Measurements from ENCODE around the gene NRCAM.

Gene NRCAM

GRCh38 chr7:108135446-108136190 lies 320.6 kb downstream of the NRCAM start:
- DNase-seq (ENCODE audit: low spot score) = no peak

GRCh38 chr7:108134486-108134885 lies 321.8 kb downstream of the NRCAM start:
- no peak for DNase-seq (ENCODE audit: low spot score)

GRCh38 chr7:108132551-108133265 lies 323.5 kb downstream of the NRCAM start:
- peak; percentile 53 for DNase-seq (ENCODE audit: low spot score)

- DNase-seq (ENCODE audit: low spot score) = no peak
These were observed 326.0 kb downstream of the NRCAM start, which contains the start of gene LAMB4 for GRCh38 chr7:108130261-108130660. Gene LAMB4 (minus strand): TSS chr7:108130361. CDS start chr7:108123164, 7,197 bp downstream.

GRCh38 chr7:108129018-108129965 lies 326.9 kb downstream of the NRCAM start:
- no peak for DNase-seq (ENCODE audit: low spot score)

GRCh38 chr7:108128514-108128913 lies 327.7 kb downstream of the NRCAM start:
- DNase-seq (ENCODE audit: low spot score) = no peak

- no peak for DNase-seq (ENCODE audit: low spot score)
These were observed 328.8 kb downstream of the NRCAM start for GRCh38 chr7:108127461-108127860.

- no peak for DNase-seq (ENCODE audit: low spot score)
These were observed 331.4 kb downstream of the NRCAM start for GRCh38 chr7:108124820-108125219.

GRCh38 chr7:108122181-108122580 lies 334.1 kb downstream of the NRCAM start:
- DNase-seq (ENCODE audit: low spot score) = no peak

- no peak for DNase-seq (ENCODE audit: low spot score)
These were observed 335.3 kb downstream of the NRCAM start for GRCh38 chr7:108120933-108121332.

GRCh38 chr7:108120196-108120595 lies 336.0 kb downstream of the NRCAM start:
- no peak for DNase-seq (ENCODE audit: low spot score)

GRCh38 chr7:108118959-108119358 lies 337.3 kb downstream of the NRCAM start:
- DNase-seq (ENCODE audit: low spot score) = peak; percentile 26

- peak; percentile 31 for DNase-seq (ENCODE audit: low spot score)
These were observed 342.0 kb downstream of the NRCAM start for GRCh38 chr7:108114117-108114841.

- DNase-seq (ENCODE audit: low spot score) = no peak
These were observed 343.6 kb downstream of the NRCAM start for GRCh38 chr7:108112683-108113082.

- peak; percentile 28 for DNase-seq (ENCODE audit: low spot score)
These were observed 346.9 kb downstream of the NRCAM start for GRCh38 chr7:108109221-108109908.

GRCh38 chr7:108108131-108108530 lies 348.1 kb downstream of the NRCAM start:
- DNase-seq (ENCODE audit: low spot score) = no peak

- DNase-seq (ENCODE audit: low spot score) = no peak
These were observed 351.9 kb downstream of the NRCAM start for GRCh38 chr7:108104324-108104723.

- no peak for DNase-seq (ENCODE audit: low spot score)
These were observed 352.5 kb downstream of the NRCAM start for GRCh38 chr7:108103558-108104298.

GRCh38 chr7:108102671-108103312 lies 353.4 kb downstream of the NRCAM start:
- no peak for DNase-seq (ENCODE audit: low spot score)

All from SK-N-DZ (cell line).